ENCODE measurements around the gene FHIT. TPM values are rescaled to one million over a fixed set of nuclear protein-coding genes. Genes with fewer than 3 reads are reported as not detected.

Gene FHIT
- total and polyA plus RNA-seq, 2 of the 4 experiments (the other 2 are of a cell fraction) = 0.07 TPM; not detected in 1

DNA sequence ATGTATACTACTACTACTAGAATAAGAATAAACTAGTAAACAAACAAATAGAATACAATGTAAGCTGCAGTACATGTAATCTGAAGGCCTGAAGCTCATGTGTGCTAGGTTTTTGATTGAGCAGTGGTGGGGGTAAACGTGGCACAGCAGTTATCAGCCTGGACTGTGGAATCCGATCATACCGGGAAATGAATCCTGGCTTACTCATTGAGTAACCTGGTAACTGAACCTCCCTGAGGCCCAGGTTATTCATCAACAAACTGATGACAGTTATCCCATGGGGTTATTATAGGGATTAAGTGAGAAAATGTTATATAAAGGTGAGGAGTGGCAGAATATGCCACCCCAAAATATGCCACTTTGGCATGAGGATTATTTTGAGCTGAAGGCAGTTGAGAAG lies 339.1 kb downstream of the FHIT start:
- Histone ChIP-seq H3K18ac (ENCODE audit: low read depth, low read length) (no peak overlapping the region), H3K56ac (ENCODE audit: extremely low read depth, insufficient read depth, low read length) (no peak overlapping the region), H3K14ac (replicated peaks; ENCODE audit: low read depth, low read length) (no peak overlapping the region), H3K4me1 (ENCODE audit: control insufficient read depth, insufficient read depth, low read length) (no peaks in the 10 kb centered on the region), H2BK5ac (ENCODE audit: low read depth, low read length, poor library complexity, severe bottlenecking) (no peak overlapping the region), H4K91ac (ENCODE audit: insufficient read depth, low read depth, low read length) (no peak overlapping the region), H2BK120ac (ENCODE audit: low read depth, low read length) (no peak overlapping the region), H3K27ac (ENCODE audit: insufficient read depth, low read length) (no peak overlapping the region), H2AFZ (replicated peaks; ENCODE audit: low read length, poor library complexity) (no peak overlapping the region), H2AK9ac (replicated peaks; ENCODE audit: low read depth, low read length, poor library complexity) (no peak overlapping the region), H2BK15ac (ENCODE audit: low read depth, low read length) (no peak overlapping the region), H3K4ac (ENCODE audit: low read depth, low read length) (no peak overlapping the region), H4K20me1 (ENCODE audit: insufficient read depth, low read length) (no peaks in the 10 kb centered on the region), H3K9ac (ENCODE audit: low read depth, low read length) (no peak overlapping the region), H3K79me1 (ENCODE audit: low read depth in 1 of 2, low read length in 2 of 2) (no peaks in the 10 kb centered on the region), H3K4me3 (ENCODE audit: insufficient read depth, low read depth, low read length) (no peak overlapping the region), H3K4me2 (ENCODE audit: low read depth, low read length) (no peak overlapping the region), H3K23ac (ENCODE audit: low read depth, low read length) (no peak overlapping the region), H3K36me3 (ENCODE audit: control insufficient read depth, insufficient read depth, low read length) (no peaks in the 10 kb centered on the region), H2AK5ac (ENCODE audit: low read depth, low read length) (no peak overlapping the region), H3K9me1 (ENCODE audit: insufficient read depth, low read length) (no peaks in the 10 kb centered on the region), H3K9me3 (ENCODE audit: control insufficient read depth, insufficient read depth, low read length) (peaks cover 3% of the 10 kb centered on the region; the same call in 1 of the 2 replicates), H3K27me3 (ENCODE audit: control insufficient read depth, insufficient read depth, low read length) (no peaks in the 10 kb centered on the region), H4K5ac (ENCODE audit: low read depth, low read length) (no peak overlapping the region), H4K8ac (ENCODE audit: low read depth in 2 of 2, low read length in 2 of 2) (no peak overlapping the region), H2BK20ac (ENCODE audit: low read depth, low read length) (no peak overlapping the region)
- CTCF ChIA-PET = no interaction called here
- POLR2A ChIA-PET (ENCODE audit: unreplicated experiment) = no interaction called here
- WGBS, 2 experiments (ENCODE audit: extremely low coverage in 2 of 2, insufficient read length in 1 of 2) = no CpG with 5 or more reads among the region's 3 CpGs
- intact Hi-C loops (cut with micrococcal nuclease) = no loop called here
- BruUV-seq (replicated peaks) = no TSS peak
- ATAC-seq (ENCODE audit: low read depth) (no peak), DNase-seq (no peak)
- dilution Hi-C loops (cut with HindIII; ENCODE audit: low sequenced_read_pairs, unreplicated experiment) = no loop called here
- TF ChIP-seq RFX5 (IDR thresholded peaks at IDR 0.05; ENCODE audit: low read depth, low read length) = no peak
- no peak for TF ChIP-seq SMC3 (IDR thresholded peaks at IDR 0.05; ENCODE audit: low read depth, low read length)
- no peak for TF ChIP-seq BHLHE40 (IDR thresholded peaks at IDR 0.05; ENCODE audit: low read depth, low read length)
- TF ChIP-seq FOS (IDR thresholded peaks at IDR 0.05; ENCODE audit: low read depth, low read length) = no peak
- TF ChIP-seq RCOR1 (IDR thresholded peaks at IDR 0.05; ENCODE audit: insufficient replicate concordance, low read length) = no peak
- no peak for TF ChIP-seq MAZ (IDR thresholded peaks at IDR 0.05; ENCODE audit: borderline replicate concordance, low read depth, low read length)
- TF ChIP-seq, protein P1, sequence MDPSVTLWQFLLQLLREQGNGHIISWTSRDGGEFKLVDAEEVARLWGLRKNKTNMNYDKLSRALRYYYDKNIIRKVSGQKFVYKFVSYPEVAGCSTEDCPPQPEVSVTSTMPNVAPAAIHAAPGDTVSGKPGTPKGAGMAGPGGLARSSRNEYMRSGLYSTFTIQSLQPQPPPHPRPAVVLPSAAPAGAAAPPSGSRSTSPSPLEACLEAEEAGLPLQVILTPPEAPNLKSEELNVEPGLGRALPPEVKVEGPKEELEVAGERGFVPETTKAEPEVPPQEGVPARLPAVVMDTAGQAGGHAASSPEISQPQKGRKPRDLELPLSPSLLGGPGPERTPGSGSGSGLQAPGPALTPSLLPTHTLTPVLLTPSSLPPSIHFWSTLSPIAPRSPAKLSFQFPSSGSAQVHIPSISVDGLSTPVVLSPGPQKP (IDR thresholded peaks at IDR 0.05; ENCODE audit: borderline replicate concordance, low read depth, low read length) = no peak
- no peak for TF ChIP-seq NFE2L2 (IDR thresholded peaks at IDR 0.05; ENCODE audit: low read depth, low read length)
- in situ Hi-C loops (cut with MboI; ENCODE audit: low sequenced_read_pairs) = no loop called here
